Endothelial cell of umbilical vein (primary cell): ENCODE measurements around the gene TRAK1. TPM values are rescaled to one million over a fixed set of nuclear protein-coding genes. Genes with fewer than 3 reads are reported as not detected.
A peak's percentile ranks its signal among the peaks of the same experiment; 100 is the strongest.

ENCODE experiments used
- BruUV-seq: library from RNA; stranded (reverse); fragments of 400-500 nt; replicated peaks from 2 replicates; lab custom pipeline; 2021; lab: Mats Ljungman, UMichigan
- CTCF ChIA-PET: fragments of 300-600, 350-600 bp; sonication (Branson Sonifier 250); formaldehyde crosslinking; loops from one replicate; lab custom pipeline; 2021; ENCODE audit warnings: antibody characterized with exemption, inconsistent platforms; lab: Charles Lee
- POLR2A ChIA-PET: fragments of 300-600, 350-600 bp; sonication (Branson Sonifier 250); formaldehyde crosslinking; loops from one replicate; lab custom pipeline; 2021; ENCODE audit warnings: antibody characterized with exemption, inconsistent platforms; lab: Charles Lee
- DNase-seq: peaks from one replicate; pipeline ENCODE4 v3.0.0-alpha.2; 2011; ENCODE audit warnings: low read depth, low spot score
- FAIRE-seq: peaks from 2 replicates; lab custom pipeline; 2011; peaks lifted over from hg19 to GRCh38; lab: Jason Lieb, UNC
- H2AFZ ChIP-seq: 2 replicates; pipeline ENCODE4 v1.6.0; 2012; ENCODE audit warnings: low read depth, low read length, control low read depth, inconsistent platforms
- H3K27ac ChIP-seq: 2 replicates; pipeline ENCODE4 v1.5.1; 2011; ENCODE audit warnings: low read depth, mild to moderate bottlenecking, control low read depth, low read length, moderate library complexity; ENCODE audit not compliant: insufficient read depth
- H3K27me3 ChIP-seq, 2 experiments: 2 replicates each; pipeline versions ENCODE4 v1.6.0 to v1.6.1; 2011; ENCODE audit warnings: low read length in 2 of 2, mixed read lengths in 1 of 2; ENCODE audit not compliant: control insufficient read depth in 2 of 2, insufficient read depth in 2 of 2
- H3K36me3 ChIP-seq, 2 experiments: 2 replicates in 1 of 2; 3 replicates in 1 of 2; pipeline ENCODE4 v1.5.1; 2011; ENCODE audit warnings: low read length in 2 of 2, mild to moderate bottlenecking in 1 of 2, moderate library complexity in 1 of 2; ENCODE audit not compliant: control insufficient read depth in 2 of 2, insufficient read depth in 2 of 2; ENCODE audit errors: extremely low read depth in 1 of 2
- H3K4me1 ChIP-seq: 3 replicates; pipeline ENCODE4 v1.5.1; 2011; ENCODE audit warnings: mild to moderate bottlenecking, low read length; ENCODE audit not compliant: control insufficient read depth, insufficient read depth; ENCODE audit errors: extremely low read depth
- H3K4me2 ChIP-seq: 2 replicates; pipeline ENCODE4 v1.6.1; 2011; ENCODE audit warnings: low read length, control low read depth, mixed read lengths; ENCODE audit not compliant: insufficient read depth
- H3K4me3 ChIP-seq, 3 experiments: fragments of 200-600 bp in 1 of 3; sonication (generic), shearing (Covaris generic) in 1 of 3; replicated peaks in 1 of 3; 2 replicates each; pipeline ENCODE4 v1.5.1; 2011 to 2016; ENCODE audit warnings: control low read depth in 3 of 3, low read length in 3 of 3, mild to moderate bottlenecking in 2 of 3, inconsistent platforms in 1 of 3, low read depth in 1 of 3, moderate library complexity in 1 of 3; ENCODE audit not compliant: insufficient read depth in 1 of 3
- H3K79me2 ChIP-seq: 2 replicates; pipeline ENCODE4 v1.6.0; 2012; ENCODE audit warnings: low read length, inconsistent platforms; ENCODE audit not compliant: control insufficient read depth, insufficient read depth
- H3K9ac ChIP-seq: replicated peaks from 2 replicates; pipeline ENCODE3; 2011; ENCODE audit warnings: low read length, control low read depth; ENCODE audit not compliant: insufficient read depth; ENCODE audit errors: extremely low read depth
- H3K9me1 ChIP-seq: replicated peaks from 3 replicates; pipeline ENCODE4 v1.6.0; 2011; ENCODE audit warnings: mild to moderate bottlenecking, low read length; ENCODE audit not compliant: control insufficient read depth, insufficient read depth; ENCODE audit errors: extremely low read depth
- H3K9me3 ChIP-seq: replicated peaks from 2 replicates; pipeline ENCODE4 v1.5.1; 2012; ENCODE audit warnings: low read length, inconsistent platforms; ENCODE audit not compliant: control insufficient read depth, insufficient read depth
- H4K20me1 ChIP-seq: replicated peaks from 2 replicates; pipeline ENCODE3; 2011; ENCODE audit warnings: mild to moderate bottlenecking, low read length; ENCODE audit not compliant: control insufficient read depth, insufficient read depth; ENCODE audit errors: extremely low read depth
- EZH2 ChIP-seq: IDR thresholded peaks from 2 replicates; pipeline ENCODE4 v1.6.1; 2012; ENCODE audit warnings: borderline replicate concordance, low read depth, mild to moderate bottlenecking, moderate library complexity, low read length, inconsistent platforms; ENCODE audit not compliant: severe bottlenecking
- FOS ChIP-seq: IDR thresholded peaks from 2 replicates; pipeline ENCODE4 v1.6.1; 2011; ENCODE audit warnings: mild to moderate bottlenecking, low read length, moderate library complexity, borderline replicate concordance; ENCODE audit not compliant: insufficient read depth
- GATA2 ChIP-seq: IDR thresholded peaks from 2 replicates; pipeline ENCODE4 v1.7.0; 2011; ENCODE audit warnings: low read depth, mild to moderate bottlenecking, moderate library complexity, mixed read lengths, low read length; ENCODE audit not compliant: insufficient read length, insufficient read depth
- JUN ChIP-seq: IDR thresholded peaks from 2 replicates; pipeline ENCODE4 v1.6.1; 2011; ENCODE audit warnings: borderline replicate concordance, low read depth; ENCODE audit not compliant: insufficient read length, insufficient read depth
- MYC ChIP-seq: IDR thresholded peaks from one replicate; pipeline ENCODE4 v1.6.1; 2011; ENCODE audit warnings: mild to moderate bottlenecking, low read depth, low read length
- POLR2A ChIP-seq: IDR thresholded peaks from 2 replicates; pipeline ENCODE4 v1.6.1; 2012; ENCODE audit warnings: low read depth, mild to moderate bottlenecking, control low read depth, low read length
- POLR2AphosphoS5 ChIP-seq: IDR thresholded peaks from 2 replicates; pipeline ENCODE4 v1.6.1; 2012; ENCODE audit warnings: low read depth, mild to moderate bottlenecking, control low read depth, low read length, moderate library complexity; ENCODE audit not compliant: insufficient read depth
- dilution Hi-C: fragments of 300-500 bp; cut with MboI; formaldehyde crosslinking; loops from one replicate; pipeline ENCODE4 v1.15.0; 2019; ENCODE audit warnings: low sequenced_read_pairs; ENCODE audit not compliant: extremely low pct_ligation_motif_present
- intact Hi-C: fragments of 100-400 bp; cut with micrococcal nuclease; formaldehyde crosslinking; loops from one replicate; pipeline ENCODE4 v1.10.0; 2022
- polyA plus RNA-seq, 4 experiments: library from polyadenylated mRNA; depleted of rRNA in 3 of 4; stranded (reverse) in 3 of 4; unstranded in 1 of 4; fragments of >200 nt; gene quantifications; 2 replicates each; pipeline versions ENCODE4 v1.2.1 to v1.2.3, GENCODE V29; 2011 to 2012; ENCODE audit warnings: missing spikeins in 1 of 4
- total RNA-seq: library from RNA; stranded (reverse); gene quantifications from 2 replicates; pipeline ENCODE4 v1.2.3, GENCODE V29; 2021
- TF ChIP-seq, protein P1 (sequence below): IDR thresholded peaks from 2 replicates; pipeline ENCODE4 v1.6.1; 2011; ENCODE audit not compliant: insufficient read depth, insufficient read length
- TF ChIP-seq, protein P2 (sequence below), 2 donors: IDR thresholded peaks; 1 replicate in 1 of 2; 2 replicates in 1 of 2; pipeline ENCODE4 v1.5.1; 2011; ENCODE audit warnings: low read length in 2 of 2, mild to moderate bottlenecking in 2 of 2, moderate library complexity in 2 of 2, control low read depth in 1 of 2, inconsistent platforms in 1 of 2, low read depth in 1 of 2; ENCODE audit not compliant: insufficient read depth in 1 of 2; ENCODE audit errors: extremely low read depth in 1 of 2

The TRAK1 gene
- total and polyA plus RNA-seq, 2 donors (not counting 3 experiments of a cell fraction or from before 2014, with no cell fraction given) = 38.5 to 59.6 TPM

DNA sequence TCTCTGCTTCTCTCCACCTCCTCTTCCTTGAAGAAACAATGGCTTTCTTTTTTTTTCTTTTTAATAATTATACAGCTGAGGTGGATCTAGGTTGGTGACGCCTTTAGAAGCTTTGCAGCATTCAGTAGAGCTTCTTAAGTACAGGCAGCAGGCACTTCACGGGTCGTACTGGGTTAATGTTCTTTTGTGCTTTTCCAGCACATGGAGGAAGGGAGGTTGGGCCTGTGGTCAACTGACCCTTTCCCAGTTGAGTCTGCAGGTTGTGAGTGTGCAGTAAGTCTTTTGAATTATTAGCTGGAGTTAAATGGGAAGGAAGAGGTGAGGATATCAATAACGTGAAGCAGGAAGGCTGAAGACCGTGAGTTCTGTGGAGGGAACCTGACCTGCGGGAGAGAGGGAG is 7.0 kb downstream of the TRAK1 start:
- dilution Hi-C loops = no loop called here
- Histone ChIP-seq H3K79me2 (peaks cover 15% of the 10 kb centered on the region), H4K20me1 (no peaks in the 10 kb centered on the region), H3K9me1 (no peaks in the 10 kb centered on the region), H3K27me3 (no peaks in the 10 kb centered on the region), H3K36me3 (peaks cover 0 to 3% of the 10 kb centered on the region in 2 experiments), H3K9me3 (no peaks in the 10 kb centered on the region), H3K9ac (no peak overlapping the region), H2AFZ (no peak overlapping the region), H3K4me2 (no peak overlapping the region), H3K4me1 (peaks cover 39% of the 10 kb centered on the region), H3K27ac (no peak overlapping the region), H3K4me3 (no peak overlapping the region)
- TF ChIP-seq POLR2AphosphoS5 (no peak), JUN (no peak), GATA2 (no peak), EZH2 (no peak), MYC (no peak), FOS (no peak), POLR2A (no peak)
- TF ChIP-seq, protein P1, sequence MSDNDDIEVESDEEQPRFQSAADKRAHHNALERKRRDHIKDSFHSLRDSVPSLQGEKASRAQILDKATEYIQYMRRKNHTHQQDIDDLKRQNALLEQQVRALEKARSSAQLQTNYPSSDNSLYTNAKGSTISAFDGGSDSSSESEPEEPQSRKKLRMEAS = no peak
- TF ChIP-seq, protein P2, sequence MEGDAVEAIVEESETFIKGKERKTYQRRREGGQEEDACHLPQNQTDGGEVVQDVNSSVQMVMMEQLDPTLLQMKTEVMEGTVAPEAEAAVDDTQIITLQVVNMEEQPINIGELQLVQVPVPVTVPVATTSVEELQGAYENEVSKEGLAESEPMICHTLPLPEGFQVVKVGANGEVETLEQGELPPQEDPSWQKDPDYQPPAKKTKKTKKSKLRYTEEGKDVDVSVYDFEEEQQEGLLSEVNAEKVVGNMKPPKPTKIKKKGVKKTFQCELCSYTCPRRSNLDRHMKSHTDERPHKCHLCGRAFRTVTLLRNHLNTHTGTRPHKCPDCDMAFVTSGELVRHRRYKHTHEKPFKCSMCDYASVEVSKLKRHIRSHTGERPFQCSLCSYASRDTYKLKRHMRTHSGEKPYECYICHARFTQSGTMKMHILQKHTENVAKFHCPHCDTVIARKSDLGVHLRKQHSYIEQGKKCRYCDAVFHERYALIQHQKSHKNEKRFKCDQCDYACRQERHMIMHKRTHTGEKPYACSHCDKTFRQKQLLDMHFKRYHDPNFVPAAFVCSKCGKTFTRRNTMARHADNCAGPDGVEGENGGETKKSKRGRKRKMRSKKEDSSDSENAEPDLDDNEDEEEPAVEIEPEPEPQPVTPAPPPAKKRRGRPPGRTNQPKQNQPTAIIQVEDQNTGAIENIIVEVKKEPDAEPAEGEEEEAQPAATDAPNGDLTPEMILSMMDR (IDR thresholded peaks at IDR 0.05; ENCODE audit: extremely low read depth in 1 of 2, insufficient read depth in 1 of 2, low read depth in 1 of 2, low read length in 2 of 2) = no peak
- POLR2A ChIA-PET = interaction anchor here (0.6 to 2.2 kb wide), 3 partner anchors 19 to 1622 kb away, joined by 3 to 7 read pairs (median 3); no protein-coding TSS in a partner anchor
- no peak for FAIRE-seq
- DNase-seq = peak; percentile 61
- BruUV-seq = no TSS peak
- CTCF ChIA-PET = interaction anchor here (1.0 to 5.8 kb wide), 13 partner anchors 19 to 1518 kb away, joined by 3 to 105 read pairs (median 23); no protein-coding TSS in a partner anchor
- intact Hi-C loops = loop anchor here (5.0 kb wide), 1 partner anchor 36 kb away; no protein-coding TSS in a partner anchor
